GM18868 (cell line): ENCODE results near the gene FAM200A.
"Not testable (repeated sequence)": the region's sequence is repeated elsewhere in the genome, so short reads cannot be mapped to it uniquely, and the experiment has no call there.

Experiments used
- ATAC-seq: cut with Tn5 transposase; IDR thresholded peaks from one replicate; pipeline ENCODE4 v1.9.1; 2021; ENCODE audit warnings: mild to moderate bottlenecking, moderate library complexity; ENCODE audit not compliant: unreplicated experiment

Gene FAM200A

GRCh38 chr7:99551767-99552463 is at the start of gene FAM200A:
TSS of gene FAM200A (minus strand) at chr7:99552114. CDS start at chr7:99548407, 3,707 bp downstream.
- ATAC-seq: peak; percentile 98

- ATAC-seq: no peak
Measured at GRCh38 chr7:99599836-99600235, 47.9 kb upstream of the FAM200A start.

- no peak for ATAC-seq
Measured at GRCh38 chr7:99597762-99598501, 46.0 kb upstream of the FAM200A start, which contains the start of gene TMEM225B. TSS of gene TMEM225B (plus strand) at chr7:99598267. CDS start at chr7:99604389, 6,122 bp downstream.

DNA sequence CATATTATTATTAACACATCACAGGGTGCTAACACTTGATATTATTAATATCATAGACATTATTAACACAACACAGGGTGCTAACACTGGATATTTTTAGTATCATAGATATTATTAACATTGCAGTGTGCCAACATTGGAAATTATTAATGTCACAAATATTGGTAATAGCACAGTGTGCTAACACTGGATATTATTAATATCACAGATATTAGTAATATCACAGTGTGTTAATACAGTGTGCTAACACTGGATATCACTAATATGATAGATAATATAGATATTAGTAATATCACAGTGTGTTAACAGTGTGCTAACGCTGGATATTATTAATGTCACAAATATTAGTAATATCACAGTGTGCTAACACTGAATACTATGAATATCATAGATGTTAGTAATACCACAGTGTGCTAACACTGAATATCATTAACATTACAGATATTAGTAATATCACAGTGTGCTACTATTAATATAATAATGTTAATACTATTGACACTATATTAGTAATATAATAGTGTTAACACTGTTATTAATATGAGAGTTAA is 44.6 kb upstream of the FAM200A start:
- no peak for ATAC-seq

- ATAC-seq: no peak
Measured at GRCh38 chr7:99594948-99595745, 43.2 kb upstream of the FAM200A start.

- ATAC-seq: no peak
Measured at GRCh38 chr7:99588868-99589267, 37.0 kb upstream of the FAM200A start.

DNA sequence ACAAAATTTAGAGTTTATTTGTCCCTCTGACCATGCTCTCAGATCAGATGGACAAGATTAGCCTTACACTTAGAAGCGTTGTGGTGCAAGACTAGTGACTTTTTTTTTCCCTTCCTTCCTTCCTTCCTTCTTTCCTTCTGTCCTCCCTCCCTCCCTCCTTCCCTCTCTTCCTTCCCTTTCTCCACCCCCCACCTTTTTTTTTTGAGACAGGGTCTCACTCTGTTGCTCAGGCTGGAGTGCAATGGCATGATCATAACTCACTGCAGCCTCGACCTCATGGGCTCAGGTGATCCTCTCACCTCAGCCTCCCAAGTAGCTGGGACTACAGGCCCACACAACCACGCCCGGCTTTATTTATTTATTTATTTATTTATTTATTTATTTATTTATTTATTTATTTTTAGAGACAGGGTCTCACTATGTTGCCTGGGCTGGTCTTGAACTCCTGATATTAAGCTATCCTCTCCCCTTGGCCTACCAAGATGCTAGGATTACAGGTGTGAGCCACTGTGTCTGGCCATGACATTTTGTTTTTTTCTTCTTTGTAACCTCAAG is 28.9 kb upstream of the FAM200A start:
- not testable (repeated sequence) for ATAC-seq

DNA sequence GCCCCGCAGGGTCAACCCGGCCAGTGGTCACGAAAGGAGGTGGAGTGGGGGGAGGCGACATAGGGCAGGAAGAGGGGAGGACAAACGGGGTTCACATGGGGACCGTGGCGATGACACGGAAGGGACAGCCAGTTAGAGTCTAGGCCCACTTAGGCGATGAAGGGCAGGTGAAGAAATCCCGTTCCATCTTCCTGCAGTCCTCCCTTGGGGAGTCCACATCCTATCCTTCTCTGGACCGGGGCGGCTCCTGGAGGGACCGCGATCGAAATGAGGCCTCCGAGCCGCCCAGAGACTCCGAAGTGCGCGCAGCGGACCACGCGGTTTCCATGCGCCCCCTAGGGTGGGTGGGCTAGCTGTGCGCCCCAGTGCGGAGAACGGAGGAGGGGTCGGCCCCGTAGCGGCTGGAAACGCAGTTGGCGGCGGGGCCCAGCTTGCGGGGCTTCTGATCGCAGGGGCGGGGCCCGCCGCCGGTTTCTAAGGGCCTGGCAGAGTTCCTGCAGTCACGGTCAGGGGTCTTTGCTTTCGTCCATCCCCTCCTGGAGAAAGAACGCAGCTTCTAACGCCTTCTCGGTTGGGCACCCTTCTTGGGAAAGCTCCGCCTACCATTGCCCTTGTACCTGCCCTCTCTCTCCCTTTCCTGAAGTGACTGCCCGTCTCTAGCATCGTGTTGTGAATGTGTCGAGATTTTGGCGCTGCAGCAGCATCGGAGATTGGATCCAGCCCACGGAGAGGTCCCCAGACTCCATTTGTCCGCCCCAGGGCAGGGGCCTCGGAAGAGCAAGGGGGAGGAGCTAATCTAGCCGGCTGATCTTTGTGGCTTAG is 28.3 kb upstream of the FAM200A start:
- ATAC-seq: no peak

- no peak for ATAC-seq
Measured at GRCh38 chr7:99579281-99579955, 27.5 kb upstream of the FAM200A start.

GRCh38 chr7:99576251-99576650 is 24.3 kb upstream of the FAM200A start:
- no peak for ATAC-seq

GRCh38 chr7:99573257-99573656 is 21.3 kb upstream of the FAM200A start:
- ATAC-seq: no peak

- no peak for ATAC-seq
Measured at GRCh38 chr7:99571768-99572167, 19.9 kb upstream of the FAM200A start.

DNA sequence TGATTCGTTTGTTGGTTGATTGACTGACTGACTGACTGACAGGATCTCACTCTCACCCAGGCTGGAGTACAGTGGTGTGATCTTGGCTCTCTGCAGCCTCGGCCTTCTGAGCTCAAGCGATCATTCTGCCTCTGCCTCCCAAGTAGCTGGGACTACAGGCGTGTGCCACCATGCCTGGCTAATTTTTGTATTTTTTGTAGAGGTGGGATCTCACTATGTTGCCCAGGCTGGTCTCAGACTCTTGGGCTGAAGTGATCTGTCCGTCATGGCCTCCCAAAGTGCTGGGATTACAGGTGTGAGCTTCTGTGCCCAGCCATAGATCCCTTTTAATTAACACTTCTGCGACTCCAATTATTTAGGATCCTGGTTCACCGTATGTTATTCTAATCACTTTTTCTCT is 16.9 kb upstream of the FAM200A start:
- ATAC-seq: not testable (repeated sequence)

DNA sequence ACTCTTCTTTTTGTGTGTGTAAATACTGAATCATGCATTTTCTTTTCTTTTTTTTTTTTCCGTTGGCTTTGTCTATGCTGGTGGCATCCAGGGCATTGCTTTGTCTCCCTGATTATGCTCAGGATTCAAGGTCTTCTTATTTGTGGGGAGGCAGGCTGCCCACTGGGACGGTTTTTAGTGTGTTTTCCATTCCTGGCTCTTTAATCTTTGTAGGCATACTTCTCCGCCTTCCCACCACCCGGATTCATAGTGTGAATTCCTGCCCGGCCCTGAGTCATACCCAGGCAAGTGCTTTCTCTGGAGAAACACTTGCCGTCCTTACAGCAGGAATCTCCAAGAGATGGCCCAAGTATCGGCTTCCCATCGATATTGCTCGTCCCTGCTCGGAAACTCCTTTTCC is 11.7 kb upstream of the FAM200A start:
- ATAC-seq: no peak

GRCh38 chr7:99562832-99563231 is 10.9 kb upstream of the FAM200A start:
- ATAC-seq: no peak

GRCh38 chr7:99562114-99562784 is 10.3 kb upstream of the FAM200A start:
- no peak for ATAC-seq

DNA sequence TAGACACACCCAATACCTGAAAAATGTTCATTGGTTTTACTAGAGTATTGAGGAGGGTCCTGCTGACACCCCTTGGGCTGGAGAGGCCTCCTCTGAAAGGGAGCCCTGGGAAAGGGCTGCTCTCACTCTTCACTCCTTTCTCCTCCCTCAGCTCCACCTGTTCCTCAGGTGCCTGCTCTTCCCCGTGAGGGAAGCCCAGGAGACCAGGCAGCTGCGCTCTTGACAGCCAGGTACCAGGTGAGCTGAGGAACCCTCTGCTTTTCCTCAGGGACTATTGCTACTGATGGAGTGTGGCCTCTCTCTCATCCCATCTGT is 9.8 kb upstream of the FAM200A start:
- no peak for ATAC-seq

DNA sequence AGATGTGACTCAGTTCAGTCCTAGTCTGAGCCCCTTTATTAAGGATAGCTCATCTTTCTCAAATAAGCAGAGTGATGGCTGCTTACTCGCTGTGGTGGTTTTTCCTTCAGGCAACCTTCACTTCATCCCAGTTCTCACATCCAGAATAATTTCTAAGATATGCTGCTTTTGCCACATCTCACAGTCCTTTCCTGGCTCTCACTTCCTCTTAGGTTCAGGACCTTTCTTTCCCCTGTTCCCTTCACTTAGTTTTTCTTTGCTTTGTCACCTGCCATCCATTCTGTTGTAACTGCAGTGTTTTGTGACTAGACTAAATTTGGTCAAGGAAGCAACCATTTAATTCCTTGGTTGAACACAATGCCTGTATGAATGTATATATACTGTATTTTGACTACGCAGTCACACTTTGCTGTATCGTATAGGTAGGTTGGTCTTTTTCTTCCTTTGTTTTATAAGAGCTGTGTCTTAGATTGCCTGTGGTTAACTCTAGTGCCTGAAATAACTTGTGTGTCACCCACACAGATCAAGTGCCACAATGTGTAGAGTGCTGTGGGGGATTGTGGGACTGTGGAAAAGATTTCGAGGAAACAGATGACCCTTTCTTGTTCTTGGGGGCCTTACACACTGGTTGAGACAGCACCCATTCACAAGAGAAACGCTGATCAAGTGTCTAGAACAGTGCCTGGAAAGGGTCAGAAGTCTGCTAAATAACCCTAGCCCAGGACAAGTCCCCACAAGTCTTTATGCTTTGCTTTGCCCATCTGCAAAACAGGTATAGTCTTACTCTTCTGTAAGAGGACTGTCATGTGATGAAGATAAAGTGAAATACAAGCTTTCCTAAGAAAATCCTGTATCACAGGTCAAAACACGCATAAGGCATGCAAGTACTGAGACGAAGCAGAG is 9.2 kb upstream of the FAM200A start:
- ATAC-seq: no peak
